PFSK-1 (cell line): Measurements from ENCODE around the gene KSR2.

ENCODE experiments used
- POLR2AphosphoS5 ChIP-seq: IDR thresholded peaks from 2 replicates; pipeline ENCODE4 v1.6.1; 2012; ENCODE audit warnings: low read depth, mild to moderate bottlenecking, control low read depth, low read length, moderate library complexity
- SIN3A ChIP-seq: IDR thresholded peaks from 2 replicates; pipeline ENCODE4 v1.6.1; 2012; ENCODE audit warnings: mild to moderate bottlenecking, low read length, moderate library complexity, borderline replicate concordance; ENCODE audit not compliant: insufficient read depth
- TAF1 ChIP-seq: IDR thresholded peaks from 2 replicates; pipeline ENCODE4 v1.6.1; 2012; ENCODE audit warnings: low read length, control low read depth, borderline replicate concordance; ENCODE audit not compliant: insufficient read depth
- TF ChIP-seq, protein P1 (sequence below), 2 experiments: IDR thresholded peaks; 2 replicates each; pipeline versions ENCODE4 v1.6.1 to v1.8.0; 2011 to 2012; ENCODE audit warnings: low read depth in 2 of 2, low read length in 2 of 2, control low read depth in 1 of 2, inconsistent platforms in 1 of 2, mild to moderate bottlenecking in 1 of 2, moderate library complexity in 1 of 2; ENCODE audit not compliant: insufficient read depth in 1 of 2

DNA sequence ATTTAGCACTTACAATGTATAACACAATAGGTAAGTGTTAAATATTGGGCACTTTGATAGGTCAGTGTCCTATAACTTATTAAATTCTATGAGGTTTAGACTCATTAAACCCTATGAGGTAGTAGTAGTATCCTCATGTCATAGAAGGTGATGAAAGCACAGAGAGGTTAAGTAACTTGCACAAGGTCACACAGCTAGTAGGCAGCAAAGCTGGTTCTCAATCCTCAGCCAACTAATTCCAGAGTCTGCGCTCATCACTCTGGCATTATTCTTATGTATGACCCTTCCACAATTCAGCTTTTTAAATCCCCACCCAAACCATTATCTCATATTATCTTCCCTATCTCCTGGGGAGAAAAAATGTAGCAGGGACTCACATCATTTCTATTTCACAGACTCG, 141.1 kb downstream of the KSR2 start:
- TF ChIP-seq POLR2AphosphoS5 (no peak), TAF1 (no peak), SIN3A (no peak)
- TF ChIP-seq, protein P1, sequence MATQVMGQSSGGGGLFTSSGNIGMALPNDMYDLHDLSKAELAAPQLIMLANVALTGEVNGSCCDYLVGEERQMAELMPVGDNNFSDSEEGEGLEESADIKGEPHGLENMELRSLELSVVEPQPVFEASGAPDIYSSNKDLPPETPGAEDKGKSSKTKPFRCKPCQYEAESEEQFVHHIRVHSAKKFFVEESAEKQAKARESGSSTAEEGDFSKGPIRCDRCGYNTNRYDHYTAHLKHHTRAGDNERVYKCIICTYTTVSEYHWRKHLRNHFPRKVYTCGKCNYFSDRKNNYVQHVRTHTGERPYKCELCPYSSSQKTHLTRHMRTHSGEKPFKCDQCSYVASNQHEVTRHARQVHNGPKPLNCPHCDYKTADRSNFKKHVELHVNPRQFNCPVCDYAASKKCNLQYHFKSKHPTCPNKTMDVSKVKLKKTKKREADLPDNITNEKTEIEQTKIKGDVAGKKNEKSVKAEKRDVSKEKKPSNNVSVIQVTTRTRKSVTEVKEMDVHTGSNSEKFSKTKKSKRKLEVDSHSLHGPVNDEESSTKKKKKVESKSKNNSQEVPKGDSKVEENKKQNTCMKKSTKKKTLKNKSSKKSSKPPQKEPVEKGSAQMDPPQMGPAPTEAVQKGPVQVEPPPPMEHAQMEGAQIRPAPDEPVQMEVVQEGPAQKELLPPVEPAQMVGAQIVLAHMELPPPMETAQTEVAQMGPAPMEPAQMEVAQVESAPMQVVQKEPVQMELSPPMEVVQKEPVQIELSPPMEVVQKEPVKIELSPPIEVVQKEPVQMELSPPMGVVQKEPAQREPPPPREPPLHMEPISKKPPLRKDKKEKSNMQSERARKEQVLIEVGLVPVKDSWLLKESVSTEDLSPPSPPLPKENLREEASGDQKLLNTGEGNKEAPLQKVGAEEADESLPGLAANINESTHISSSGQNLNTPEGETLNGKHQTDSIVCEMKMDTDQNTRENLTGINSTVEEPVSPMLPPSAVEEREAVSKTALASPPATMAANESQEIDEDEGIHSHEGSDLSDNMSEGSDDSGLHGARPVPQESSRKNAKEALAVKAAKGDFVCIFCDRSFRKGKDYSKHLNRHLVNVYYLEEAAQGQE (IDR thresholded peaks at IDR 0.05; ENCODE audit: insufficient read depth in 1 of 2, low read depth in 2 of 2, low read length in 2 of 2), result no peak
